PC-9 (cell line): ENCODE data around the gene NR3C1. TPM values are rescaled to one million over a fixed set of nuclear protein-coding genes. Genes with fewer than 3 reads are reported as not detected.

Source experiments
- BruUV-seq: library from RNA; stranded (reverse); fragments of 400-500 nt; replicated peaks from 2 replicates; lab custom pipeline; 2021; lab: Mats Ljungman, UMichigan
- CTCF ChIA-PET: fragments of 300-600 bp; sonication (Branson Sonifier 250); formaldehyde crosslinking; loops from one replicate; lab custom pipeline; 2022; ENCODE audit warnings: antibody characterized with exemption; lab: Charles Lee
- POLR2A ChIA-PET: fragments of 300-600 bp; sonication (Branson Sonifier 250); formaldehyde crosslinking; loops from one replicate; lab custom pipeline; 2022; ENCODE audit warnings: antibody characterized with exemption; ENCODE audit not compliant: unreplicated experiment; lab: Charles Lee
- DNase-seq, 2 experiments: peaks; one replicate each; pipeline versions ENCODE4 v3.0.0 to v3.0.0-alpha.2; 2015 to 2022; ENCODE audit warnings: mixed read lengths in 1 of 2
- H2AFZ ChIP-seq: fragments of 200-600 bp; sonication (generic); 2 replicates; pipeline ENCODE4 v1.8.1; 2017; ENCODE audit warnings: antibody characterized with exemption
- H3F3A ChIP-seq: fragments of 200-600 bp; sonication (generic); 2 replicates; pipeline ENCODE4 v1.8.1; 2017; ENCODE audit warnings: antibody characterized with exemption, mild to moderate bottlenecking, low read depth; ENCODE audit not compliant: insufficient read depth
- H3K27ac ChIP-seq: fragments of 200-600 bp; sonication (generic); 2 replicates; pipeline ENCODE4 v1.6.1; 2016; ENCODE audit warnings: mixed run types
- H3K27me3 ChIP-seq: fragments of 200-600 bp; sonication (generic); 2 replicates; pipeline ENCODE4 v1.6.1; 2016; ENCODE audit warnings: low read depth, mixed run types; ENCODE audit not compliant: insufficient read depth
- H3K36me3 ChIP-seq: fragments of 200-600 bp; sonication (generic); 2 replicates; pipeline ENCODE4 v1.6.1; 2016; ENCODE audit warnings: low read depth, mixed run types
- H3K4me1 ChIP-seq: fragments of 200-600 bp; sonication (generic); replicated peaks from 2 replicates; pipeline ENCODE4 v1.6.1; 2016; ENCODE audit warnings: mixed run types; ENCODE audit not compliant: insufficient read depth
- H3K4me2 ChIP-seq: fragments of 200-600 bp; sonication (generic); 2 replicates; pipeline ENCODE4 v1.6.1; 2017; ENCODE audit warnings: mixed run types
- H3K4me3 ChIP-seq: fragments of 200-600 bp; sonication (generic); 2 replicates; pipeline ENCODE4 v1.6.1; 2016; ENCODE audit warnings: mixed run types
- H3K79me2 ChIP-seq: fragments of 200-600 bp; sonication (generic); 2 replicates; pipeline ENCODE4 v1.6.1; 2017; ENCODE audit warnings: low read depth, mixed run types
- H3K9me2 ChIP-seq: fragments of 200-600 bp; sonication (generic); 2 replicates; pipeline ENCODE4 v1.8.1; 2017; ENCODE audit warnings: mild to moderate bottlenecking; ENCODE audit not compliant: insufficient read depth
- H3K9me3 ChIP-seq: fragments of 200-600 bp; sonication (generic); 2 replicates; pipeline ENCODE4 v1.8.1; 2016; ENCODE audit warnings: low read depth; ENCODE audit not compliant: insufficient read depth
- H4K20me1 ChIP-seq: fragments of 200-600 bp; sonication (generic); 2 replicates; pipeline ENCODE4 v1.8.1; 2017; ENCODE audit not compliant: insufficient read depth
- CTCF ChIP-seq: fragments of 200-600 bp; sonication (generic); conservative IDR thresholded peaks from 2 replicates; pipeline ENCODE4 v1.6.1; 2017; ENCODE audit warnings: mixed run types, antibody characterized with exemption, mild to moderate bottlenecking, moderate library complexity
- EZH2 ChIP-seq: fragments of 200-600 bp; sonication (generic); IDR thresholded peaks from 2 replicates; pipeline ENCODE4 v1.8.0; 2017; ENCODE audit warnings: antibody characterized with exemption, low read depth
- intact Hi-C: fragments of 100-400 bp; cut with micrococcal nuclease; formaldehyde crosslinking; loops from one replicate; pipeline ENCODE4 v1.10.0; 2022; ENCODE audit not compliant: unreplicated experiment
- total RNA-seq: library from RNA; stranded (reverse); gene quantifications from 2 replicates; pipeline ENCODE4 v1.2.3, GENCODE V29; 2021

The NR3C1 gene
- total RNA-seq, 1 experiment from 2014 or later = 52.8 TPM

GRCh38 chr5:143447983-143448382, 44.5 kb upstream of the NR3C1 start:
- Histone ChIP-seq H3K9me3 (no peaks in the 10 kb centered on the region), H2AFZ (no peak overlapping the region), H3K36me3 (no peaks in the 10 kb centered on the region), H3K27me3 (no peaks in the 10 kb centered on the region), H3K27ac (no peak overlapping the region), H3K4me2 (no peak overlapping the region), H3K4me3 (no peak overlapping the region), H3K9me2 (no peaks in the 10 kb centered on the region), H3K79me2 (no peaks in the 10 kb centered on the region), H4K20me1 (no peaks in the 10 kb centered on the region), H3F3A (no peaks in the 10 kb centered on the region), H3K4me1 (no peaks in the 10 kb centered on the region)
- no peak for DNase-seq
- intact Hi-C loops = no loop called here
- TF ChIP-seq CTCF (no peak), EZH2 (no peak)
- CTCF ChIA-PET = no interaction called here
- no TSS peak for BruUV-seq
- POLR2A ChIA-PET = no interaction called here

GRCh38 chr5:143446535-143447226, 43.2 kb upstream of the NR3C1 start:
- BruUV-seq = no TSS peak
- H3K9me3 ChIP-seq = no peaks in the 10 kb centered on the region
- H4K20me1 ChIP-seq = no peaks in the 10 kb centered on the region
- no peak overlapping the region for H3K4me3 ChIP-seq
- no peaks in the 10 kb centered on the region for H3K36me3 ChIP-seq
- intact Hi-C loops = no loop called here
- H3K4me1 ChIP-seq = no peaks in the 10 kb centered on the region
- H3K27me3 ChIP-seq = no peaks in the 10 kb centered on the region
- ChIA-PET POLR2A (no interaction called here), CTCF (no interaction called here)
- H3K79me2 ChIP-seq = no peaks in the 10 kb centered on the region
- H3K27ac ChIP-seq = no peak overlapping the region
- no peak overlapping the region for H2AFZ ChIP-seq
- no peaks in the 10 kb centered on the region for H3K9me2 ChIP-seq
- no peak for DNase-seq
- TF ChIP-seq EZH2 (no peak), CTCF (no peak)
- H3K4me2 ChIP-seq = no peak overlapping the region
- H3F3A ChIP-seq = no peaks in the 10 kb centered on the region

GRCh38 chr5:143445776-143446175, 42.3 kb upstream of the NR3C1 start:
- no peak overlapping the region for H2AFZ ChIP-seq
- no peaks in the 10 kb centered on the region for H3K4me1 ChIP-seq
- H3K9me2 ChIP-seq = no peaks in the 10 kb centered on the region
- no peak overlapping the region for H3K4me2 ChIP-seq
- H3K27ac ChIP-seq = no peak overlapping the region
- ChIA-PET POLR2A (no interaction called here), CTCF (no interaction called here)
- no peaks in the 10 kb centered on the region for H3K36me3 ChIP-seq
- DNase-seq = no peak
- no TSS peak for BruUV-seq
- H3K27me3 ChIP-seq = no peaks in the 10 kb centered on the region
- TF ChIP-seq CTCF (no peak), EZH2 (no peak)
- H3K79me2 ChIP-seq = no peaks in the 10 kb centered on the region
- no peak overlapping the region for H3K4me3 ChIP-seq
- H3K9me3 ChIP-seq = no peaks in the 10 kb centered on the region
- H4K20me1 ChIP-seq = no peaks in the 10 kb centered on the region
- intact Hi-C loops = no loop called here
- H3F3A ChIP-seq = no peaks in the 10 kb centered on the region
